HL-60 (cell line): ENCODE results near the gene EPHB2.
"Not testable (repeated sequence)": the region's sequence is repeated elsewhere in the genome, so short reads cannot be mapped to it uniquely, and the experiment has no call there.

Experiments
- DNase-seq, 2 experiments: peaks; one replicate each; pipeline ENCODE4 v3.0.0-alpha.2; 2010 to 2020; ENCODE audit warnings: low read depth in 1 of 2, low spot score in 1 of 2
- H3K27ac ChIP-seq: fragments of 250-450 bp; sonication (Bioruptor Pico); replicated peaks from 2 replicates; pipeline ENCODE4 v1.5.1; 2020; ENCODE audit warnings: mild to moderate bottlenecking, moderate library complexity
- H3K27me3 ChIP-seq: fragments of 250-450 bp; sonication (Bioruptor Pico); 2 replicates; pipeline ENCODE4 v1.5.1; 2021; ENCODE audit warnings: mild to moderate bottlenecking, moderate library complexity; ENCODE audit not compliant: insufficient read depth, poor library complexity, severe bottlenecking
- H3K4me3 ChIP-seq: replicated peaks from 2 replicates; pipeline ENCODE4 v1.5.1; 2011; ENCODE audit warnings: mild to moderate bottlenecking, control low read depth, low read length; ENCODE audit not compliant: insufficient read depth
- CTCF ChIP-seq: IDR thresholded peaks from one replicate; pipeline ENCODE4 v1.5.1; 2011; ENCODE audit warnings: low read length, control low read depth, inconsistent platforms; ENCODE audit not compliant: insufficient read depth
- GABPA ChIP-seq: IDR thresholded peaks from 2 replicates; pipeline ENCODE4 v1.6.1; 2012; ENCODE audit warnings: low read depth
- POLR2AphosphoS5 ChIP-seq: IDR thresholded peaks from 2 replicates; pipeline ENCODE4 v1.6.1; 2012; ENCODE audit warnings: low read depth
- REST ChIP-seq: IDR thresholded peaks from 2 replicates; pipeline ENCODE4 v1.6.1; 2012; ENCODE audit warnings: low read depth; ENCODE audit not compliant: insufficient replicate concordance
- SPI1 ChIP-seq: IDR thresholded peaks from 2 replicates; pipeline ENCODE4 v1.6.1; 2012; ENCODE audit warnings: low read depth, mild to moderate bottlenecking, borderline replicate concordance

Gene EPHB2

GRCh38 chr1:22662986-22663408 is 47.6 kb upstream of the EPHB2 start:
- Histone ChIP-seq H3K4me3 (no peak overlapping the region), H3K27me3 (no peaks in the 10 kb centered on the region), H3K27ac (no peak overlapping the region)
- TF ChIP-seq POLR2AphosphoS5 (no peak), SPI1 (no peak), GABPA (no peak), CTCF (no peak), REST (no peak)
- no peak for DNase-seq

- Histone ChIP-seq H3K27me3 (no peaks in the 10 kb centered on the region), H3K27ac (no peak overlapping the region), H3K4me3 (no peak overlapping the region)
- TF ChIP-seq GABPA (no peak), SPI1 (no peak), REST (no peak), POLR2AphosphoS5 (no peak), CTCF (no peak)
- DNase-seq: no peak
Measured at GRCh38 chr1:22665752-22666151, 44.9 kb upstream of the EPHB2 start.

GRCh38 chr1:22666412-22666811 is 44.2 kb upstream of the EPHB2 start:
- DNase-seq: no peak
- Histone ChIP-seq H3K27me3 (no peaks in the 10 kb centered on the region), H3K4me3 (no peak overlapping the region), H3K27ac (no peak overlapping the region)
- no peak for TF ChIP-seq REST
- TF ChIP-seq SPI1: no peak
- no peak for TF ChIP-seq CTCF
- TF ChIP-seq GABPA: no peak
- TF ChIP-seq POLR2AphosphoS5: no peak

- H3K27me3 ChIP-seq, H3K4me3 ChIP-seq, H3K27ac ChIP-seq, DNase-seq: not testable (repeated sequence)
Measured at GRCh38 chr1:22668840-22669239, 41.8 kb upstream of the EPHB2 start.
